Keratinocyte (primary cell): Measurements from ENCODE around the gene TMPRSS6. TPM values are rescaled to one million over a fixed set of nuclear protein-coding genes. Genes with fewer than 3 reads are reported as not detected.

Source experiments
- DNase-seq: peaks from one replicate; pipeline ENCODE4 v3.0.0-alpha.2; 2011; ENCODE audit warnings: low read depth, missing footprints, low spot score
- FAIRE-seq: peaks from 2 replicates; lab custom pipeline; 2011; peaks lifted over from hg19 to GRCh38; lab: Jason Lieb, UNC
- H2AFZ ChIP-seq: 2 replicates; pipeline ENCODE4 v1.6.0; 2012; ENCODE audit warnings: low read length, control low read depth, inconsistent platforms; ENCODE audit not compliant: control insufficient read depth
- H3K27ac ChIP-seq: 2 replicates; pipeline ENCODE4 v1.5.1; 2011; ENCODE audit warnings: low read length; ENCODE audit not compliant: control insufficient read depth, insufficient read depth
- H3K27me3 ChIP-seq: 3 replicates; pipeline ENCODE4 v1.6.0; 2011; ENCODE audit warnings: low read length; ENCODE audit not compliant: control insufficient read depth, insufficient read depth; ENCODE audit errors: extremely low read depth
- H3K36me3 ChIP-seq, 2 experiments: 2 replicates in 1 of 2; 3 replicates in 1 of 2; pipeline ENCODE4 v1.5.1; 2011; ENCODE audit warnings: low read length in 2 of 2, mild to moderate bottlenecking in 1 of 2; ENCODE audit not compliant: control insufficient read depth in 2 of 2, insufficient read depth in 2 of 2; ENCODE audit errors: extremely low read depth in 1 of 2
- H3K4me1 ChIP-seq: 3 replicates; pipeline ENCODE4 v1.5.1; 2011; ENCODE audit warnings: low read length; ENCODE audit not compliant: control insufficient read depth, insufficient read depth; ENCODE audit errors: extremely low read depth
- H3K4me2 ChIP-seq: 3 replicates; pipeline ENCODE4 v1.6.0; 2011; ENCODE audit warnings: low read depth, low read length; ENCODE audit not compliant: control insufficient read depth, insufficient read depth; ENCODE audit errors: extremely low read depth
- H3K4me3 ChIP-seq, 3 experiments: fragments of 200-600 bp in 1 of 3; sonication (generic) in 1 of 3; 2 replicates in 2 of 3; 3 replicates in 1 of 3; pipeline ENCODE4 v1.5.1; 2011 to 2016; ENCODE audit warnings: low read length in 3 of 3, mild to moderate bottlenecking in 3 of 3, control low read depth in 2 of 3, inconsistent platforms in 1 of 3, low read depth in 1 of 3, mixed read lengths in 1 of 3, mixed run types in 1 of 3, moderate library complexity in 1 of 3; ENCODE audit not compliant: control insufficient read depth in 2 of 3, insufficient read depth in 2 of 3; ENCODE audit errors: extremely low read depth in 1 of 3
- H3K79me2 ChIP-seq: 2 replicates; pipeline ENCODE4 v1.6.0; 2012; ENCODE audit warnings: low read length; ENCODE audit not compliant: control insufficient read depth, insufficient read depth
- H3K9ac ChIP-seq: 3 replicates; pipeline ENCODE4 v1.6.0; 2011; ENCODE audit warnings: low read length; ENCODE audit not compliant: control insufficient read depth, insufficient read depth; ENCODE audit errors: extremely low read depth
- H3K9me1 ChIP-seq: 3 replicates; pipeline ENCODE4 v1.6.0; 2011; ENCODE audit warnings: low read length; ENCODE audit not compliant: control insufficient read depth, insufficient read depth; ENCODE audit errors: extremely low read depth
- H3K9me3 ChIP-seq: 2 replicates; pipeline ENCODE4 v1.5.1; 2012; ENCODE audit warnings: low read depth, low read length; ENCODE audit not compliant: control insufficient read depth
- H4K20me1 ChIP-seq: 3 replicates; pipeline ENCODE4 v1.6.0; 2011; ENCODE audit warnings: low read length; ENCODE audit not compliant: control insufficient read depth, insufficient read depth; ENCODE audit errors: extremely low read depth
- EZH2 ChIP-seq: IDR thresholded peaks from one replicate; pipeline ENCODE4 v1.6.1; 2012; ENCODE audit warnings: inconsistent platforms, mild to moderate bottlenecking, low read length, moderate library complexity
- dilution Hi-C: fragments of 300-500 bp; cut with MboI; formaldehyde crosslinking; loops from one replicate; pipeline ENCODE4 v1.7.0; 2020; ENCODE audit warnings: low sequenced_read_pairs; ENCODE audit not compliant: extremely low pct_ligation_motif_present
- polyA plus RNA-seq, 5 experiments: library from polyadenylated mRNA; depleted of rRNA in 3 of 5; stranded (reverse) in 3 of 5; stranded (forward) in 1 of 5; unstranded in 1 of 5; fragments of >200 nt; gene quantifications; 1 replicate in 1 of 5; 2 replicates in 3 of 5; 3 replicates in 1 of 5; pipeline versions ENCODE4 v1.2.1 to v1.2.3, GENCODE V29; 2011 to 2012; ENCODE audit warnings: missing spikeins in 2 of 5, low read depth in 1 of 5, low replicate concordance in 1 of 5
- TF ChIP-seq, protein P1 (sequence below), 3 experiments: IDR thresholded peaks in 1 of 3; conservative IDR thresholded peaks in 1 of 3; optimal IDR thresholded peaks in 1 of 3; 2 replicates in 2 of 3; 3 replicates in 1 of 3; pipeline versions ENCODE3 to v1.5.1; 2011; ENCODE audit warnings: low read length in 3 of 3, mild to moderate bottlenecking in 3 of 3, moderate library complexity in 2 of 3, control low read depth in 1 of 3, inconsistent platforms in 1 of 3; ENCODE audit not compliant: insufficient read depth in 2 of 3; ENCODE audit errors: extremely low read depth in 1 of 3

TMPRSS6 gene
- polyA plus RNA-seq, 1 donor (not counting 4 experiments of a cell fraction or from before 2014, with no cell fraction given): not detected

DNA sequence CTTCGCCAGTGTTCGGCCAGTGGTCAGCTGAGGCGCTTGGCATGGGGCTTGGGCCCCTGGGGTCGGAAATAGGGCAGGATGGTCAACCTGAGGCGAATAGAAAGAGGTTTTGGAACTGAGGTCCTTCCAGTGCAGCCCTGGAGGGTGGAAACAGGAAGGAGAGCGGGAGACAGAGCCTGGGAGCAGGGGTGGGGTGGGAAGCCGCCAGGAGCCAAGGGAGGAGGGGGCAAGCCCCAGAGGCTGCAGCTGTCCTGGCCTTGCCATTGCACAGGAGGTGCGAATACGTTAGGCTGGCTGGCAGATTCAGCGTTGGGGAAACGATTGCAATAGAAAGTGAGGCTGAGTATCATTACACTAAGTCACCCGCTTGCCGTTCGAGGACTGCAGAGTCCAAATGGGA, 71.8 kb downstream of the TMPRSS6 start:
- Histone ChIP-seq H3K9me3 (no peaks in the 10 kb centered on the region), H2AFZ (no peak overlapping the region), H3K4me3 (no peak overlapping the region), H3K27me3 (no peaks in the 10 kb centered on the region), H4K20me1 (no peaks in the 10 kb centered on the region), H3K36me3 (no peaks in the 10 kb centered on the region), H3K9me1 (no peaks in the 10 kb centered on the region), H3K27ac (no peak overlapping the region), H3K79me2 (no peaks in the 10 kb centered on the region), H3K4me2 (no peak overlapping the region), H3K9ac (no peak overlapping the region), H3K4me1 (peaks cover 12% of the 10 kb centered on the region)
- no peak for TF ChIP-seq EZH2
- TF ChIP-seq, protein P1, sequence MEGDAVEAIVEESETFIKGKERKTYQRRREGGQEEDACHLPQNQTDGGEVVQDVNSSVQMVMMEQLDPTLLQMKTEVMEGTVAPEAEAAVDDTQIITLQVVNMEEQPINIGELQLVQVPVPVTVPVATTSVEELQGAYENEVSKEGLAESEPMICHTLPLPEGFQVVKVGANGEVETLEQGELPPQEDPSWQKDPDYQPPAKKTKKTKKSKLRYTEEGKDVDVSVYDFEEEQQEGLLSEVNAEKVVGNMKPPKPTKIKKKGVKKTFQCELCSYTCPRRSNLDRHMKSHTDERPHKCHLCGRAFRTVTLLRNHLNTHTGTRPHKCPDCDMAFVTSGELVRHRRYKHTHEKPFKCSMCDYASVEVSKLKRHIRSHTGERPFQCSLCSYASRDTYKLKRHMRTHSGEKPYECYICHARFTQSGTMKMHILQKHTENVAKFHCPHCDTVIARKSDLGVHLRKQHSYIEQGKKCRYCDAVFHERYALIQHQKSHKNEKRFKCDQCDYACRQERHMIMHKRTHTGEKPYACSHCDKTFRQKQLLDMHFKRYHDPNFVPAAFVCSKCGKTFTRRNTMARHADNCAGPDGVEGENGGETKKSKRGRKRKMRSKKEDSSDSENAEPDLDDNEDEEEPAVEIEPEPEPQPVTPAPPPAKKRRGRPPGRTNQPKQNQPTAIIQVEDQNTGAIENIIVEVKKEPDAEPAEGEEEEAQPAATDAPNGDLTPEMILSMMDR (optimal IDR thresholded peaks at IDR 0.05 in 1 of 3, IDR thresholded peaks at IDR 0.05 in 1 of 3, conservative IDR thresholded peaks at IDR 0.05 in 1 of 3; ENCODE audit: extremely low read depth in 1 of 3, insufficient read depth in 2 of 3, low read length in 3 of 3): no peak
- dilution Hi-C loops: no loop called here
- DNase-seq (no peak), FAIRE-seq (no peak)

DNA sequence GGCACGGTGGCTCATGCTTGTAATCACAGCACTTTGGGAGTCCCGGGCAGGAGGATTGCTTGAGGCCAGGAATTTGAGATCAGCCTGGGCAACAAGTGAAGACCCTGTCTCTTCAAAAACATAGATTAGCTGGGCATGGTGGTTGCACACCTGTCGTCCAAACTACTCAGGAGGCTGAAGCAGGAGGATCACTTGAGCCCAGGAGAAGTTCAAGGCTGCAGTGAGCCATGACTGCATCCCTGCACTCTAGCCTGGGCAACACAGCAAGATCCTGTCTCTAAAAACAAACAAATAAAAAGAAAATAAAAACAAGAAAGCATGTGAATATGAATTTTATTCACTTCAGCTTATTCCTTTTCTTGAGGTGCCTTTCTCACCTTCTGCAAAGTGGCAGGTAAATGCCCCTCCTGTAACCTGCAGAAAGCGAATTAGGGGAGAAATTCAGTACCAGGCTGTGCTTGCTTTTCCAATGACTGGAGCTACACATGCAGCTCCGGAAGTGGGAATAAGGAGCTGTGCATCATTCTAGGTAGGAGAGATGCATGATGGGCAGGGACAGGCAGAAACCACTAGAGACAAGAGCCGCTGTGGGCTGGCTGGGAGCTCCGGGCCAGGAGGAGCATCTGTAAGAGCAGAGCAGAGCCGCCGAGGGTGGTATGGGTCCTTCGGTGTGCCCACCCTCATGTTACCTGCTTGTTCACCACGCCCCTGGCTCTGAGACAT, 72.7 kb downstream of the TMPRSS6 start:
- Histone ChIP-seq H3K9me3 (no peaks in the 10 kb centered on the region), H3K4me3 (no peak overlapping the region), H3K27me3 (no peaks in the 10 kb centered on the region), H3K9ac (no peak overlapping the region), H3K9me1 (no peaks in the 10 kb centered on the region), H3K4me1 (peaks cover 20% of the 10 kb centered on the region), H3K79me2 (no peaks in the 10 kb centered on the region), H3K36me3 (no peaks in the 10 kb centered on the region), H2AFZ (no peak overlapping the region), H3K4me2 (no peak overlapping the region), H3K27ac (no peak overlapping the region), H4K20me1 (no peaks in the 10 kb centered on the region)
- DNase-seq (no peak), FAIRE-seq (no peak)
- dilution Hi-C loops: no loop called here
- TF ChIP-seq EZH2: no peak
- TF ChIP-seq, protein P1 (optimal IDR thresholded peaks at IDR 0.05 in 1 of 3, IDR thresholded peaks at IDR 0.05 in 1 of 3, conservative IDR thresholded peaks at IDR 0.05 in 1 of 3; ENCODE audit: extremely low read depth in 1 of 3, insufficient read depth in 2 of 3, low read length in 3 of 3): no peak
